ENCODE data around the gene CENATAC. TPM values are rescaled to one million over a fixed set of nuclear protein-coding genes. Genes with fewer than 3 reads are reported as not detected.

The CENATAC gene
- total and polyA plus RNA-seq, 9 of the 15 experiments (the other 6 are each of a cell fraction or from before 2014, with no cell fraction given) = 2.4 to 25.5 (median 13.7) TPM

DNA sequence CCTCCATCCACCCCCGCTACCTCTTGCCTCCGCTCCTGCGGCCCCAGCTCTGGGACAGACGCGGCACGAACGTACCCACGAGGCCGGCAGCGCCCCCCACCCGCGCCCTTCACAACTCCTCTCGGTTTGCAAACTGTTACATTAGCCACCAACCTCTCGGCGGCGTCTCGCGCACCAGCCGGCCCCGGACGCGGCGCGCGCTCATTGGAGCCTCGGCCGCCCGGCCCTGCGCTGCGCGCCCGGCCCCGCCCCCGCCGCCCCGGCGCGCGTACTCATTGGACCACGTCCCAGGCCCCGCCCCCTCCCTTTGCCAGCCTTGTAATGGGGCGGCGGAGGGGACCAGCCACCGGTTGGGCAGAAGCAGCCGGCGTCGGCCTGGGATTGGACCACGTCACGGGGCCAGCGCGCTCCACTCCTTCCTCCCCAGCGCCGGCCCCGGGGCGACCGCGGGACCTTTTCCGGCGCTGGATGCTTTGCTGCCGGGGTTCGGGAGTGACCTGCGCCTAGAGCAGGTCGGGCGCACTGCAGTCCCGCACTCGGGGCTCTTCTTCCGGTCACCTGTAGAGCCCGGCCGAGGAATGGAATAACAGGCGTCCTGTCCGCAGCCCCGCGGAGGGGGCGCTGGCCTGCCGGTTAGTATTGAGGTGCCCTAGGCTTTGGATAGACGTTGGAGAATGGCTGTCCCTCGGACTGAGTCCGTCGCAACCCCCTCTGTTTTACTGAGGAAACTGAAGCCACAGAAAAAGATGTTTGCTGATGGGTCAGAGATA, 59.2 kb downstream of the CENATAC start, which contains the start of gene HYOU1 (continued):
- TF ChIP-seq, protein P1, sequence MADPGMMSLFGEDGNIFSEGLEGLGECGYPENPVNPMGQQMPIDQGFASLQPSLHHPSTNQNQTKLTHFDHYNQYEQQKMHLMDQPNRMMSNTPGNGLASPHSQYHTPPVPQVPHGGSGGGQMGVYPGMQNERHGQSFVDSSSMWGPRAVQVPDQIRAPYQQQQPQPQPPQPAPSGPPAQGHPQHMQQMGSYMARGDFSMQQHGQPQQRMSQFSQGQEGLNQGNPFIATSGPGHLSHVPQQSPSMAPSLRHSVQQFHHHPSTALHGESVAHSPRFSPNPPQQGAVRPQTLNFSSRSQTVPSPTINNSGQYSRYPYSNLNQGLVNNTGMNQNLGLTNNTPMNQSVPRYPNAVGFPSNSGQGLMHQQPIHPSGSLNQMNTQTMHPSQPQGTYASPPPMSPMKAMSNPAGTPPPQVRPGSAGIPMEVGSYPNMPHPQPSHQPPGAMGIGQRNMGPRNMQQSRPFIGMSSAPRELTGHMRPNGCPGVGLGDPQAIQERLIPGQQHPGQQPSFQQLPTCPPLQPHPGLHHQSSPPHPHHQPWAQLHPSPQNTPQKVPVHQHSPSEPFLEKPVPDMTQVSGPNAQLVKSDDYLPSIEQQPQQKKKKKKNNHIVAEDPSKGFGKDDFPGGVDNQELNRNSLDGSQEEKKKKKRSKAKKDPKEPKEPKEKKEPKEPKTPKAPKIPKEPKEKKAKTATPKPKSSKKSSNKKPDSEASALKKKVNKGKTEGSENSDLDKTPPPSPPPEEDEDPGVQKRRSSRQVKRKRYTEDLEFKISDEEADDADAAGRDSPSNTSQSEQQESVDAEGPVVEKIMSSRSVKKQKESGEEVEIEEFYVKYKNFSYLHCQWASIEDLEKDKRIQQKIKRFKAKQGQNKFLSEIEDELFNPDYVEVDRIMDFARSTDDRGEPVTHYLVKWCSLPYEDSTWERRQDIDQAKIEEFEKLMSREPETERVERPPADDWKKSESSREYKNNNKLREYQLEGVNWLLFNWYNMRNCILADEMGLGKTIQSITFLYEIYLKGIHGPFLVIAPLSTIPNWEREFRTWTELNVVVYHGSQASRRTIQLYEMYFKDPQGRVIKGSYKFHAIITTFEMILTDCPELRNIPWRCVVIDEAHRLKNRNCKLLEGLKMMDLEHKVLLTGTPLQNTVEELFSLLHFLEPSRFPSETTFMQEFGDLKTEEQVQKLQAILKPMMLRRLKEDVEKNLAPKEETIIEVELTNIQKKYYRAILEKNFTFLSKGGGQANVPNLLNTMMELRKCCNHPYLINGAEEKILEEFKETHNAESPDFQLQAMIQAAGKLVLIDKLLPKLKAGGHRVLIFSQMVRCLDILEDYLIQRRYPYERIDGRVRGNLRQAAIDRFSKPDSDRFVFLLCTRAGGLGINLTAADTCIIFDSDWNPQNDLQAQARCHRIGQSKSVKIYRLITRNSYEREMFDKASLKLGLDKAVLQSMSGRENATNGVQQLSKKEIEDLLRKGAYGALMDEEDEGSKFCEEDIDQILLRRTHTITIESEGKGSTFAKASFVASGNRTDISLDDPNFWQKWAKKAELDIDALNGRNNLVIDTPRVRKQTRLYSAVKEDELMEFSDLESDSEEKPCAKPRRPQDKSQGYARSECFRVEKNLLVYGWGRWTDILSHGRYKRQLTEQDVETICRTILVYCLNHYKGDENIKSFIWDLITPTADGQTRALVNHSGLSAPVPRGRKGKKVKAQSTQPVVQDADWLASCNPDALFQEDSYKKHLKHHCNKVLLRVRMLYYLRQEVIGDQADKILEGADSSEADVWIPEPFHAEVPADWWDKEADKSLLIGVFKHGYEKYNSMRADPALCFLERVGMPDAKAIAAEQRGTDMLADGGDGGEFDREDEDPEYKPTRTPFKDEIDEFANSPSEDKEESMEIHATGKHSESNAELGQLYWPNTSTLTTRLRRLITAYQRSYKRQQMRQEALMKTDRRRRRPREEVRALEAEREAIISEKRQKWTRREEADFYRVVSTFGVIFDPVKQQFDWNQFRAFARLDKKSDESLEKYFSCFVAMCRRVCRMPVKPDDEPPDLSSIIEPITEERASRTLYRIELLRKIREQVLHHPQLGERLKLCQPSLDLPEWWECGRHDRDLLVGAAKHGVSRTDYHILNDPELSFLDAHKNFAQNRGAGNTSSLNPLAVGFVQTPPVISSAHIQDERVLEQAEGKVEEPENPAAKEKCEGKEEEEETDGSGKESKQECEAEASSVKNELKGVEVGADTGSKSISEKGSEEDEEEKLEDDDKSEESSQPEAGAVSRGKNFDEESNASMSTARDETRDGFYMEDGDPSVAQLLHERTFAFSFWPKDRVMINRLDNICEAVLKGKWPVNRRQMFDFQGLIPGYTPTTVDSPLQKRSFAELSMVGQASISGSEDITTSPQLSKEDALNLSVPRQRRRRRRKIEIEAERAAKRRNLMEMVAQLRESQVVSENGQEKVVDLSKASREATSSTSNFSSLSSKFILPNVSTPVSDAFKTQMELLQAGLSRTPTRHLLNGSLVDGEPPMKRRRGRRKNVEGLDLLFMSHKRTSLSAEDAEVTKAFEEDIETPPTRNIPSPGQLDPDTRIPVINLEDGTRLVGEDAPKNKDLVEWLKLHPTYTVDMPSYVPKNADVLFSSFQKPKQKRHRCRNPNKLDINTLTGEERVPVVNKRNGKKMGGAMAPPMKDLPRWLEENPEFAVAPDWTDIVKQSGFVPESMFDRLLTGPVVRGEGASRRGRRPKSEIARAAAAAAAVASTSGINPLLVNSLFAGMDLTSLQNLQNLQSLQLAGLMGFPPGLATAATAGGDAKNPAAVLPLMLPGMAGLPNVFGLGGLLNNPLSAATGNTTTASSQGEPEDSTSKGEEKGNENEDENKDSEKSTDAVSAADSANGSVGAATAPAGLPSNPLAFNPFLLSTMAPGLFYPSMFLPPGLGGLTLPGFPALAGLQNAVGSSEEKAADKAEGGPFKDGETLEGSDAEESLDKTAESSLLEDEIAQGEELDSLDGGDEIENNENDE (IDR thresholded peaks at IDR 0.05; ENCODE audit: low read depth, low read length) = no peak
- peak; percentile 82 for TF ChIP-seq ATF7 (IDR thresholded peaks at IDR 0.05)
- TF ChIP-seq ZNF263 (CRISPR knock-in tag; IDR thresholded peaks at IDR 0.05; ENCODE audit: borderline replicate concordance) = 0 out of 2 replicates have a peak, but pooled peaks have one; percentile 3
- TF ChIP-seq HLTF (IDR thresholded peaks at IDR 0.05) = no peak
- TF ChIP-seq, protein P2, sequence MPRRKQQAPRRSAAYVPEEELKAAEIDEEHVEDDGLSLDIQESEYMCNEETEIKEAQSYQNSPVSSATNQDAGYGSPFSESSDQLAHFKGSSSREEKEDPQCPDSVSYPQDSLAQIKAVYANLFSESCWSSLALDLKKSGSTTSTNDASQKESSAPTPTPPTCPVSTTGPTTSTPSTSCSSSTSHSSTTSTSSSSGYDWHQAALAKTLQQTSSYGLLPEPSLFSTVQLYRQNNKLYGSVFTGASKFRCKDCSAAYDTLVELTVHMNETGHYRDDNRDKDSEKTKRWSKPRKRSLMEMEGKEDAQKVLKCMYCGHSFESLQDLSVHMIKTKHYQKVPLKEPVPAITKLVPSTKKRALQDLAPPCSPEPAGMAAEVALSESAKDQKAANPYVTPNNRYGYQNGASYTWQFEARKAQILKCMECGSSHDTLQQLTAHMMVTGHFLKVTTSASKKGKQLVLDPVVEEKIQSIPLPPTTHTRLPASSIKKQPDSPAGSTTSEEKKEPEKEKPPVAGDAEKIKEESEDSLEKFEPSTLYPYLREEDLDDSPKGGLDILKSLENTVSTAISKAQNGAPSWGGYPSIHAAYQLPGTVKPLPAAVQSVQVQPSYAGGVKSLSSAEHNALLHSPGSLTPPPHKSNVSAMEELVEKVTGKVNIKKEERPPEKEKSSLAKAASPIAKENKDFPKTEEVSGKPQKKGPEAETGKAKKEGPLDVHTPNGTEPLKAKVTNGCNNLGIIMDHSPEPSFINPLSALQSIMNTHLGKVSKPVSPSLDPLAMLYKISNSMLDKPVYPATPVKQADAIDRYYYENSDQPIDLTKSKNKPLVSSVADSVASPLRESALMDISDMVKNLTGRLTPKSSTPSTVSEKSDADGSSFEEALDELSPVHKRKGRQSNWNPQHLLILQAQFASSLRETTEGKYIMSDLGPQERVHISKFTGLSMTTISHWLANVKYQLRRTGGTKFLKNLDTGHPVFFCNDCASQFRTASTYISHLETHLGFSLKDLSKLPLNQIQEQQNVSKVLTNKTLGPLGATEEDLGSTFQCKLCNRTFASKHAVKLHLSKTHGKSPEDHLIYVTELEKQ (CRISPR knock-in tag; IDR thresholded peaks at IDR 0.05) = no peak
- no peak for TF ChIP-seq MCM2 (IDR thresholded peaks at IDR 0.05; ENCODE audit: low read depth)
- TF ChIP-seq, protein P3, sequence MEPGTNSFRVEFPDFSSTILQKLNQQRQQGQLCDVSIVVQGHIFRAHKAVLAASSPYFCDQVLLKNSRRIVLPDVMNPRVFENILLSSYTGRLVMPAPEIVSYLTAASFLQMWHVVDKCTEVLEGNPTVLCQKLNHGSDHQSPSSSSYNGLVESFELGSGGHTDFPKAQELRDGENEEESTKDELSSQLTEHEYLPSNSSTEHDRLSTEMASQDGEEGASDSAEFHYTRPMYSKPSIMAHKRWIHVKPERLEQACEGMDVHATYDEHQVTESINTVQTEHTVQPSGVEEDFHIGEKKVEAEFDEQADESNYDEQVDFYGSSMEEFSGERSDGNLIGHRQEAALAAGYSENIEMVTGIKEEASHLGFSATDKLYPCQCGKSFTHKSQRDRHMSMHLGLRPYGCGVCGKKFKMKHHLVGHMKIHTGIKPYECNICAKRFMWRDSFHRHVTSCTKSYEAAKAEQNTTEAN (CRISPR knock-in tag; IDR thresholded peaks at IDR 0.05) = no peak
- TF ChIP-seq POLR2H (tag; IDR thresholded peaks at IDR 0.05; ENCODE audit: low read depth) = peak; percentile 88
- TF ChIP-seq BACH1 (tag; IDR thresholded peaks at IDR 0.05) = no peak
- TF ChIP-seq, protein P4, sequence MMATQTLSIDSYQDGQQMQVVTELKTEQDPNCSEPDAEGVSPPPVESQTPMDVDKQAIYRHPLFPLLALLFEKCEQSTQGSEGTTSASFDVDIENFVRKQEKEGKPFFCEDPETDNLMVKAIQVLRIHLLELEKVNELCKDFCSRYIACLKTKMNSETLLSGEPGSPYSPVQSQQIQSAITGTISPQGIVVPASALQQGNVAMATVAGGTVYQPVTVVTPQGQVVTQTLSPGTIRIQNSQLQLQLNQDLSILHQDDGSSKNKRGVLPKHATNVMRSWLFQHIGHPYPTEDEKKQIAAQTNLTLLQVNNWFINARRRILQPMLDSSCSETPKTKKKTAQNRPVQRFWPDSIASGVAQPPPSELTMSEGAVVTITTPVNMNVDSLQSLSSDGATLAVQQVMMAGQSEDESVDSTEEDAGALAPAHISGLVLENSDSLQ (IDR thresholded peaks at IDR 0.05) = no peak
